NB4 (cell line): ENCODE results near the gene TBC1D21.

Experiments
- DNase-seq: peaks from one replicate; pipeline ENCODE4 v3.0.0; 2010; ENCODE audit warnings: low read depth
- H3K4me3 ChIP-seq: one replicate; pipeline ENCODE4 v1.5.1; 2011; ENCODE audit warnings: mild to moderate bottlenecking, low read depth, low read length, moderate library complexity
- MYC ChIP-seq: IDR thresholded peaks from 2 replicates; pipeline ENCODE4 v1.6.1; 2011; ENCODE audit warnings: low read depth, low read length
- POLR2A ChIP-seq: IDR thresholded peaks from 2 replicates; pipeline ENCODE4 v1.6.1; 2011; ENCODE audit warnings: mild to moderate bottlenecking; ENCODE audit not compliant: insufficient read length; ENCODE audit errors: extremely low read depth
- TF ChIP-seq, protein P1 (sequence below): IDR thresholded peaks from 2 replicates; pipeline ENCODE4 v1.6.1; 2011; ENCODE audit warnings: low read depth, low read length
- TF ChIP-seq, protein P2 (sequence below): IDR thresholded peaks from one replicate; pipeline ENCODE4 v1.5.1; 2012; ENCODE audit warnings: low read depth, low read length

The TBC1D21 gene, protein sequence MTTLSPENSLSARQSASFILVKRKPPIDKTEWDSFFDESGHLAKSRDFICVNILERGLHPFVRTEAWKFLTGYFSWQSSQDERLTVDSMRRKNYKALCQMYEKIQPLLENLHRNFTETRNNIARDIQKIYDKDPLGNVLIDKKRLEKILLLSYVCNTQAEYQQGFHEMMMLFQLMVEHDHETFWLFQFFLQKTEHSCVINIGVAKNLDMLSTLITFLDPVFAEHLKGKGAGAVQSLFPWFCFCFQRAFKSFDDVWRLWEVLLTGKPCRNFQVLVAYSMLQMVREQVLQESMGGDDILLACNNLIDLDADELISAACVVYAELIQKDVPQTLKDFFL

DNA sequence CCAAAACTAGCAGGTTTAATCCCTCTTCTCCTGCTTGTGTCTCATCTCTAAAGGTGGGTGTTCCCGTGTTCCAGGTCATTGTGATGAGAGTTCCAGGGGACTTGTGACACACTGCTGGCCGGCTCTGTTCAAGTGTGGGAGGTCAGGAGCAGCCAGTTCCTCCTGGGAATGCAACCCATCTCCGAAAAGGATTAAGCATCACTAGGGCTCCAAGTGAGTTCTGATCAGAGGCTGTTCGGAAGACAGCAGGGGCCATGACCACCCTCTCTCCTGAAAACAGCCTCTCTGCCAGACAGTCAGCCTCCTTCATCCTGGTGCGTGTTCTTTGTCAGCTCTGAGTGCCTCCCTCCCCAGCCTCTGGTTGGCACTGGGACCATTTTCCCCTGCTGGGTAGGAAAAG is at the start of gene TBC1D21:
TSS of gene TBC1D21 (plus strand) at position 109 of the 400 bp plus-strand sequence. CDS start at position 255, 146 bp downstream.
- TF ChIP-seq, protein P1, sequence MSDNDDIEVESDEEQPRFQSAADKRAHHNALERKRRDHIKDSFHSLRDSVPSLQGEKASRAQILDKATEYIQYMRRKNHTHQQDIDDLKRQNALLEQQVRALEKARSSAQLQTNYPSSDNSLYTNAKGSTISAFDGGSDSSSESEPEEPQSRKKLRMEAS = no peak
- TF ChIP-seq MYC (no peak), POLR2A (no peak)
- TF ChIP-seq, protein P2, sequence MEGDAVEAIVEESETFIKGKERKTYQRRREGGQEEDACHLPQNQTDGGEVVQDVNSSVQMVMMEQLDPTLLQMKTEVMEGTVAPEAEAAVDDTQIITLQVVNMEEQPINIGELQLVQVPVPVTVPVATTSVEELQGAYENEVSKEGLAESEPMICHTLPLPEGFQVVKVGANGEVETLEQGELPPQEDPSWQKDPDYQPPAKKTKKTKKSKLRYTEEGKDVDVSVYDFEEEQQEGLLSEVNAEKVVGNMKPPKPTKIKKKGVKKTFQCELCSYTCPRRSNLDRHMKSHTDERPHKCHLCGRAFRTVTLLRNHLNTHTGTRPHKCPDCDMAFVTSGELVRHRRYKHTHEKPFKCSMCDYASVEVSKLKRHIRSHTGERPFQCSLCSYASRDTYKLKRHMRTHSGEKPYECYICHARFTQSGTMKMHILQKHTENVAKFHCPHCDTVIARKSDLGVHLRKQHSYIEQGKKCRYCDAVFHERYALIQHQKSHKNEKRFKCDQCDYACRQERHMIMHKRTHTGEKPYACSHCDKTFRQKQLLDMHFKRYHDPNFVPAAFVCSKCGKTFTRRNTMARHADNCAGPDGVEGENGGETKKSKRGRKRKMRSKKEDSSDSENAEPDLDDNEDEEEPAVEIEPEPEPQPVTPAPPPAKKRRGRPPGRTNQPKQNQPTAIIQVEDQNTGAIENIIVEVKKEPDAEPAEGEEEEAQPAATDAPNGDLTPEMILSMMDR = no peak
- DNase-seq = no peak
- no peak within 1 kb of the TSS for H3K4me3 ChIP-seq

DNA sequence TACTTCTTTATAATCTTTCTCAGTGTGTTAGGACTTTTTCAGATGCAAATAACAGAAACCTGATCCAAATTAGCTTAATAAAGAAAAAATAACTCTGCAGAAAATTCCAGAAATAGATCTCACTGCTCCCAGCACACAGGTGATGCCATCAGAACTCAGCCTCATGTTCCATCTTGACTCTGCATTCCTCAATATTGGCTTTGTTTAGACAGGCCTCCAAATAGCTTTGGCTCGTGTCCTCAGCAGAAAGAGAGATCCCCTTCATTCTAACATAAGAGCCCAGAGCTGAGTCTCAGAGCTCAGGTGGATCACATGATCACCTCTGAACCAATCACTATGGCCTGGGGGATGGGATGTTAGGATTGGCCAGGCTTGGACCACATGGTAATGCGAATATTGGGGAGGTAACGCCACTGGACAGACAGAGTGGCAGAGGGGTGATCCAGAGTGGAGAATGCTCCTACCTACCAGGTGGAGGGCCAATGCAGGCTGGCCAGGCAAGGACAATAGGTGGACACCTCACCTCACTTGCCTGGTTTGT is 46.6 kb upstream of the TBC1D21 start:
- TF ChIP-seq MYC = no peak
- TF ChIP-seq, protein P2 = no peak
- TF ChIP-seq POLR2A = no peak
- TF ChIP-seq, protein P1 = no peak
- no peak for DNase-seq
- no peak overlapping the region for H3K4me3 ChIP-seq

DNA sequence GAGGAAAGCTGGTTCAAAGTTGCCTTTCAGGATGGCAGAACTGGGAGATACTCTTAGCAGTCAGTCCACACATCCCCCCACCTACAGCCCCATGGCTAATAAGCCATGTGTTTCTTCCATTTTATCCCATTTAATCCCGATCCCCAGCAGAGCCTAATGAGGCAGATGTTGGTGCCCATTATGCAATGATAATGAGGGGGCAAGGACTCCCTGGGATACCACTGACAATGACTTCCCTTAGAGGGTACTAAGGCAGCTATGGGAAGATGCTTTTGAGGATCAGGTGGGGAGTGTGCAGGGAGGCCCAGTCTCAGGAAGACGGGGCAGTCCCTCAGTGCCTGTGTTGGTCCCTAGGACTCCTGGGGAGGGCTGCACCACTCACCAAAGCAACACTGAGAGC is 43.8 kb upstream of the TBC1D21 start:
- no peak overlapping the region for H3K4me3 ChIP-seq
- TF ChIP-seq, protein P2 = no peak
- TF ChIP-seq, protein P1 = no peak
- TF ChIP-seq MYC = no peak
- no peak for TF ChIP-seq POLR2A
- DNase-seq = no peak

DNA sequence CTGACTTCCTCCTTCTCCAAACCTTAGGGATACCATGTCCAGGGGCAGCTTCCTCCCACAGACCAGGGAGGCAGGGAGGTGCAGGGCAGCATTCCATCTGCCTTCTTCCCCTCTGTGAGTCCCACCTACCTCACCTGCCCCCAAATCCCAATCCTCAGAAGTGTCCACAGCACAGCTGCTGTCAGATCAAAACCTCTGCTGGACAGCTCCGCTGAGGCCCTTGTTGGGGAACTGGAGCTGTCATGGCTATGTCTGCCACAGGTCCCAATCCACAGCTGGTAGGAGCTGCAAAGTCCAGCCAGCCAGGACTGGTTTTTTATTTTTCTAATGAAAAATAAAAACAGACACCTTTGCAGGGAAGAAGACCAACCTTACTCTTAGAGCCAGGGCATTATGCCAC is 40.7 kb upstream of the TBC1D21 start:
- H3K4me3 ChIP-seq = no peak overlapping the region
- TF ChIP-seq MYC (no peak), POLR2A (no peak)
- TF ChIP-seq, protein P1 = no peak
- TF ChIP-seq, protein P2 = no peak
- no peak for DNase-seq

DNA sequence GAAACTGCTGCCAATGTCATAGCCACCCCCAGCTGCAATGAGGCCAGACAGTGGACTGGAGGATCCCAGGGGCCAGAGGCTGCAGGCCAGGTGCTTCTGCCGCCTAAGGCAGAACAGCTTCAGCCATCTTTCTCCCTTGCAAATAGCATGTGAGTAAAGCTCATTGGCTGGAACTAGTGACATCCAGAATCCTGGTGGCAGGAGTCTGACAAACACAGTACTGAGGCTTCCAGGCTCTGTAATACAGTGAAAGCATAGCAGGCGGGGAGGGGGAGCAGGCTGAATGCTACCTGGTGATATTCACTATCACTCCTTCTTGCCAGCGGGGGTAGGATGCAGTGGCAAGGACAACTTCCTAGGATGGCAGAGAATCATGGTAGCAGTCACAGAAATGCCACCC is 36.5 kb upstream of the TBC1D21 start:
- DNase-seq = no peak
- H3K4me3 ChIP-seq = no peak overlapping the region
- TF ChIP-seq, protein P2 = no peak
- TF ChIP-seq POLR2A (no peak), MYC (no peak)
- TF ChIP-seq, protein P1 = no peak
